ENCODE results near the gene ARHGEF3.
A peak's percentile ranks its signal among the peaks of the same experiment; 100 is the strongest.

Gene ARHGEF3

DNA sequence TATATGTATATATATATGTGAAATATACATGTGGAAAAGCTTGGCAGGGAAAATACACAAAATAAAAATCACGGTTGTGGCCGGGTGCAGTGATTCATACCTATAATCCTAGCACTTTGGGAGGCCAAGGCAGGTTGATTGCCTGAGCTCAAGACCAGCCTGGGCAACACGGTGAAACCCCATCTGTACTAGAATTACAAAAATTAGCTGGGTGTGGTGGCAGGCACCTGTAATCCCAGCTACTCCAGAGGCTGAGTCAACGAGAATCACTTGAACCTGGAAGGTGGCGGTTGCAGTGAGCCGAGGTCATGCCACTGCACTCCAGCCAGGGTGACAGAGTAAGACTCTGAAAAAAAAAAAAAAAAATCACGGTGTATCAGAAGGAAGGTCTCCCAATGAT lies 20.8 kb upstream of the ARHGEF3 start:
- no peak for DNase-seq

DNA sequence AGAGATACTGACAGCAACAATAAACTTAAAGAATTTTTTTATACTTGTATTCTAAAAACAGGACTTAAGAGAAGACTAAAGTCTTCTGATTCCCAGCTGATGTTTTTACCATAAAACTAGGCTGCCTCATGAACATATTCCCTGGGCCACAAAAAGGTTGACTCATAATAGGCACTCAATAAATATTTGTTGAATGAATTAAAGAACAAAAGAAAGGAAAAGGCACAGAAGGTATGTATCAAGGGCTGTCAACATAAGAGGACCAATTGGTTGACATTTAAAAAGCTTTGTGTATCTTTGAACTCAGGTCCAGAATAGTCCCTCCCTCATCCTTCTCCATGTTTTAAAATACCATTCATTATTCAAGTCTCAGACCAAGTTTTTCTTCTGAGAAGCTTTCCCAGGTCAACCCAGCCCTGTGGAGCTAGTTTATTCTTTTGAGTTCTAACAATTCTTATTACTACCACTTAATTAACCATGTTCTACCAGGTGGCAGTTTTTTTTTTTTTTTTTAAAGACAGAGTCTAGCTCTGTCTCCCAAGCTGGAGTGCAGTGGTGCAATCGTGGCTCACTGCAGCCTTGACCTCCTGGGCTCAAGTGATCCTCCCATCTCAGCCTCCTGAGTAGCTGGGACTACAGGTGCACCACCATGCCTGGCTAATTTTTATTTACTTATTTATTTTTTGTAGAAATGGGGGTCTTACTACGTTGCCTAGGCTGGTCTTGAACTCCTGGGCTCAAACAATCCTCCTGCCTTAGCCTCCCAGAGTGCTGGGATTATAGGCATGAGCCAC lies 17.5 kb upstream of the ARHGEF3 start:
- DNase-seq: no peak

DNA sequence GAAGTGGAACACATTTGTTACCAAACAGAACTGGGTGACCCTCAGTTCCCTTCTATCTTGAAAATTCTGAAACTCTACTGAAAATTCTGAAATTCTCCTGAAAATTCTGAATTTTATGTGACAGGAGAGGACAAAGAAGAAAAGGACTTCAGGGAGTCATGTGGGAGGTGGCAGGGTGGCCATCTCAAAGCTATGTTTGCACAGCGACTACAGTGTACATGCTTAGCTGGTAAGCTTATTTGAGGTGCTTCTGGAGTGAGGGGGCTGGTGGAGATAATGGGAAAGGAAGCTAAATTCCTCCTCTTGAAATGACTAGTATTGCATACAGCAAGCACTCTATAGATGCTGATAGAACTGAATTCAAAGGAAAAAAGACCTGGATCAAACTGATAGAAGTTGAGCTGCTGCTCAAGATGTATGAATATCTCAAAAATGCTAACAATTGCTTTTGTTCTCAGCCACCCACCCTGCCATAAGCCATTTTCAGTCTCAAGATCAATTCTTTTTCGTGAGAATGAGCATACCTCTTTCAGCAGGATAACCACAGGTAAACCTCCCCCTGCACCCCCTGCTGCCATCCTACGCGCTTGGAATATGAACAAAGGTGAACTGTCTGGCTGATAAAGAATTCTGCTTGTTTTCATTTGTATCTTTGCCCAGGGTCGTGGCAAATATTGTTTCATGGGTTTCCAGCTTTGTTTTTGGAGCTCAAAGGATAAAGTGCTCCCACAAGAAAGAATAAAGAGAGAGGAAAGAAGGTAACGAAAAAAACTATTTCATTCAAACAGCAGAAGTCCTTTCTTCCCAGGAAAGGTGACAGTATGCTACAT lies 16.6 kb upstream of the ARHGEF3 start:
- DNase-seq: no peak

DNA sequence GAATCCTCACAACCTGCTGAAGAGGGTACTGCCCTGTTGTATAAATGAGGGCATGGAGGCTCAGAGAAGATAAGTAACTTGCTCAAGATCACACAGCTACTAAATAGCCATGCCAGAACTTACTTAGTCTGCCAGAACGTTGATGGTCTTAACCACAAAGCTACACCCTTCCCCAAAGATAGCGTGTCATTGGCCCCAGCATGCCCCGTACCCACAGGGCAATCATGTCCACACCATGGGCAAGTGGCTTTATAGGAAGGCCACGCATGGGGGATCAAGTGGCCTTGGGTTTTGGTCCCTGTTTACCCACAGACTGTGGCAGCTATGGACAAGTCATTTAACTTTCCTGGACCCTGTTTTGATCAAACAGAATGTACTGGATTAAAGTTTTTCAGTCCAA lies 15.9 kb upstream of the ARHGEF3 start:
- no peak for DNase-seq

- no peak for DNase-seq
Measured at GRCh38 chr3:56816061-56816460, 14.3 kb upstream of the ARHGEF3 start.

GRCh38 chr3:56815589-56815988 lies 13.8 kb upstream of the ARHGEF3 start:
- no peak for DNase-seq

DNA sequence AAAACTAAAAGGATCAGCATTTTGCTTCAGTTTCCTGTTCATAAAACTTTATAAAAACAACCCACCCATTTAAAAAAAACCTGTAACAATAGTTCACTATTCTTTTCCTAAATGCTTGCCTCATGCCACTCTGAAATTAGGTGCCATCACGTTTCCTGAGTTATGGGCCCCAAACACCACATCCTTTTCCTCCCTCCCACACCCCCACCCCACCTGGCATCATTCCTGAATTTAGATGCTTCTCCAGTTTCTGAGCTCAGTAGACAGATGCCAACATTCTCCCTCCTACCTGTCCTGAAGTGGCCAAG lies 11.9 kb upstream of the ARHGEF3 start:
- no peak for DNase-seq

DNA sequence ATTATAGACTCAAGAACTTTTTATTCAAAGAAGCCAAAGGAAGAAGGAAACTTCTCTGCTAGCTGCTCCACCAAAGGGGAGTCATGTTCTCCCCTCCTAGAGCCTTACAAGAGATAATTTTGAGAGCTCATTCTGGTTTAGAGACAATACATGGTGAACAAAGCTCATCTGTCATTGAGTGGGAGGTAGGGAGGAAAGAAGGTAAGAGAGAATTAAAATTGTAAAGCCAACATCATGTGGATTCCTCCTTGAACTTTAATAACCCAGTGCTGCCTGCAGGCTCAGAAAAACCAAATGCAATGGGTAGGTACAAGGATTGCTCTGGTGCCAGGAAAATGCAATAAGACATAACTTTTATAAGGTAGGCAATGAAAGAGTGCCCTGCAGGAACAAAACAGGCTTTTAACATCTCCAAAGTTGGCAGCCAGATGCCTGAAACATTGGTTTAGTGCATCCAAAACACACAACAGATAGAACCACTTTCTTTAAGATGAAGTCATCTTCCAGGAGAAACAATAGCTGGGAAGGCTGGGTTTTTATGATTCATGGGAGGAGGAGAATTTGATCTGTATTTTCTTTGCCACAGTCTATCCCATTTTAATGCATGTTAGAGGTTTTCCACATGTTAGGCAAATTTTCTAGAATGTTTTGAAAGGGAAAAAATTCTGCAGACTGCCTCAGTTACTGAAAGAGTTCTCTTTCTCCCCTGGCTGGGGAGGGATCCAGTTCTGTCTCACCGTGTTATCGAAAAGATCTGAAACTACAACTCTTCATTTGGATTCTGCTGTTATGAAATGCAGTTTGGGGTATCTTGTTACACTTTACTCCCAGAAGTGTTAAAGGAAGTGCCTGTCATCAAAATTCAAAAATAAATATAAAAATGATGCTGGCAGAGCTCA lies 11.3 kb upstream of the ARHGEF3 start:
- no peak for DNase-seq

DNA sequence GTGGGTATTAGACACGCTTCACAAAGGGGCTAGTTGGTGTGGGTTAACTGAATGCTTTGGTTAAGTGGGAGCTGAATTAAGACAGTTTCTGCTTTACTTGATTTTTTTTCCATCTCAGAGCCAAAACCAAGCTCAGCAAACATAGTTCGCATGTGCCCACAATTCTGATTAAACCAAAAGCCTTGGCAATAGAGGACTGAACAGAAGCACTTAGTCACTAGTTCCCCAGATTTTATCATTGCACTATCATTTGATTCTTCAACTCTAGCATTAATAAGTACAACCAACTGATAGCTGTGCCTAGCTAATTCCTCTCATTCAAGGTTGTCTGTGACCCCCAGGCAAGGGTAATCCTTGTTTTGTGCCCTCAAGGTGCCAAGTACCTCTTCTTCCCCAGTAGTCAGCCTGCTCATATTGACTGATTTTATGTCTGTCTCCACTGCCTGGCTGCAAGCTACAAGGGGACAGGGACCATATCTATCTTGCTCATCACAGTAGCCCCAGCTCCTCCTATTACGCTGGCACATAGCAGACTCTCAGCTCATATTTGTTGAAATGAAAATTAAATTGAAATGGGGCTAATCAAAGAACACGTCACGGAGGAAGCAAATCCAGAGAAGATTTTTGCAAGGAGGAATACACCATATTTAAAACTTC lies 9.9 kb upstream of the ARHGEF3 start:
- DNase-seq: no peak

DNA sequence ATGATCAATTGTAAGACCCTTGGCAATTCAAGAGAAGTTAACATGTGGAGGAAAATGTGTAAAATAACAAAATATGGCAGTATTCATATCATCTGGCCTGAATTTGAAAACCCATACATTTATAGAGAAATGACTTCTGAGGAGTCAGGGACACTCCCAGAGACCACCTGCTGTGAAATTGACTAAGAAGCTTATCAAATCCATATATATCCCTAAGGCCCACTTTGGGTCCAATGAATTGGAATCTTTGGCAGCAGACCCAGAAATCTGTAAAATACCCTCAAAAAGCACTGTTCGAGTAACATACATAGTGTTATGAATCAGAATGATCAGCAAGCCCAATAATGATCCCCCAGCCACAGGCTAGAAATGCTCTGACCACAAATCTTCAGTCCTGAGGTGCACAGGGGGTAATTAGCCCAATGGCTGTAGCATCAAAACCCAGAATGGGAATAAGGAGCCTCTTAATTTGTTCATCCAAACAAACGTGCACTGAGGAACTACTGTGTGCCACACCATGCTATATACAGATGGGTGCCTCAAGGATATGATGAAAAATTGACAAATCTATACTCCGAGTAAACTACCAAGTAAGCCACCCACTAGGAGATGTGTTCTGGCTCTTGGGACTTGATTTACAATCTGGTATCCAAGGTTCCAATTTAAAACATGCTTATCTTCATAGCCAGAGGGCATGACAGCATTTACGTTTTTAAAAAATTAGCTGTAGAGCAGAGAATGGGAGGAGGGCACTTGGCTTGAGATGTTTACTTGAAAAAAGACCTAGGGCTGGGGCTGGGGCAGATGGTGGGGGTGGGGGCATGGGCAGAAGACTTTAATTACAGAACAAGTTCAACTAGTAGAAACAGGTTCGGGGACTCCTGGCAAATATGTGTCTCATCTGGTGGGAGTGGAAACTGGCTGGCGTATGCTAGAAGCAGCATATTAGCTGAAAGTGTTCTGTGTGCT lies 9.1 kb upstream of the ARHGEF3 start:
- no peak for DNase-seq

DNA sequence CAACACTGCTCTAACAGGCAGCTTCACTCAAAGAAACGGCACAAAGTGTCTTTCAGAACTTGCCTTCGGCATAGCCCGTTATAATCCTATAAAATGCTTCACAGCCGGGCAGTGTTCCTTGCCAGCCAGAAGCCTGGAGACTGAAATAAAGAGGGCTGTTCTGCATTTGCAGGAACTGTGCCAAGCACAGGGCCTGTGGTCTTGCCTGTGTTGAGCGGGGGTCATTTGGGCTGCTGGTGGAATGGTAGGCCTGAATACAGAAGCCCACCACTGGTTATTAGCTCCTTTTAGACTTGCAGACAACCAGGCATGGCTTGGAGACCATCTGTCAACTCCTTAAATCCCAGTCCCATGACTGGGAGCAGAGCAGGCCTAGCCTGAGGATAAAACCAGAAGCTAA lies 4.7 kb upstream of the ARHGEF3 start:
- DNase-seq: no peak

- DNase-seq: no peak
Measured at GRCh38 chr3:56802790-56803189, 1.0 kb upstream of the ARHGEF3 start.

DNA sequence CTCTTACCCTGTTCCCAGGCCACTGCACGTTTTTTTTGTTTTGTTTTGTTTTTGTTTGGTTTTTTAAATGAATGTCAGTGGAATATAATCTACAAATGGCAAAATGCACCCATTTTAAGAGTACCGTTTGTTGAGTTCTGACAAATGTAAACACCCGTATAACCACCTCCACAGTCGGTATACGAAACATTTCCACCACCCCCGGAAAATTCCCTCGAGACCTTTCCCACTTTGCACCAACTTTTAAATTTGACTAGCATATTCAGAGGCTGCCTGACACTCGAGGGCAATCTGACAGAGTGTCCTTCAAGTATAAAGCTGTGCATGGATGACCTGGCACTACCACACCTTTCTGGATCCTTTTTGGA lies 613 bp upstream of the ARHGEF3 start:
- no peak for DNase-seq

DNA sequence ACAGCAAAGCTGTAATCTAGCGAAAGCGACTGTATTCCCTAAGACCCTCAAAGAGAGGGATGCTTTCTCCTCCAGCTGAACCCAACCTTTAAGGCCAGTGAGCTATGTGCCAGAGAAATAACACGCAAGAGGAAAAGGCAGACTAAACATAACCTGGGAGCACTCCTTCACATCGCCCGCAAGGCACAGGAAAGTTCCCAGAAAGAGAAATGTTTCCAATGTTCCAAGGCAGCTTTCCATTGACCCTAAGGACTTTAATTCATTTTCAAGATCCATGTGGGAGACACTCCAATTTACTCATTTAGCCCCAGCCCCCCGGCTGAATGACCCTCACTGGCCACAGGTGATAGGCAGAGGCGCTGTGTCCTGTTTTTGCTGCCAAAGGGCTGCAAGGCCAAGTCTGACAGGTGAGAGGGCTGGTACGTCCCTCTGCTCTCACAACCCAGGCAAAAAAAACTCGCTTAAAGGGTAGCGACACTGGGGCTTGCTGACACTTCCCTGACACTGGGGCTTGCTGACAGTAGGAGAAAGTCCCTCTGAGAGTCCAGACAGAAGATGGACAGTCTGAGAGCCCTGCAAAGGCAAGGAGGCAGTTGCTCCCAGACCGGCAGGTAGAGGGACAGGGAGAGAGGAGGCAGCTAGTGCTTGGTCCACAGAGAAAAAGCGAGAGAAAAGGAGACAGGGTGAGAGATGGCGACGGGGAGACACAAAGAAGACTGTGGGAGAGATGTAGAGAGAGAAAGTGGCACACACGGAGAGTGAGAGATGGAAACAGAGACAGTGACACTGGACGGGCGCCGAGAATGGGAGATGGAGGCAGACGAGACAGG lies 702 bp downstream of the ARHGEF3 start:
- peak; percentile 23 for DNase-seq

DNA sequence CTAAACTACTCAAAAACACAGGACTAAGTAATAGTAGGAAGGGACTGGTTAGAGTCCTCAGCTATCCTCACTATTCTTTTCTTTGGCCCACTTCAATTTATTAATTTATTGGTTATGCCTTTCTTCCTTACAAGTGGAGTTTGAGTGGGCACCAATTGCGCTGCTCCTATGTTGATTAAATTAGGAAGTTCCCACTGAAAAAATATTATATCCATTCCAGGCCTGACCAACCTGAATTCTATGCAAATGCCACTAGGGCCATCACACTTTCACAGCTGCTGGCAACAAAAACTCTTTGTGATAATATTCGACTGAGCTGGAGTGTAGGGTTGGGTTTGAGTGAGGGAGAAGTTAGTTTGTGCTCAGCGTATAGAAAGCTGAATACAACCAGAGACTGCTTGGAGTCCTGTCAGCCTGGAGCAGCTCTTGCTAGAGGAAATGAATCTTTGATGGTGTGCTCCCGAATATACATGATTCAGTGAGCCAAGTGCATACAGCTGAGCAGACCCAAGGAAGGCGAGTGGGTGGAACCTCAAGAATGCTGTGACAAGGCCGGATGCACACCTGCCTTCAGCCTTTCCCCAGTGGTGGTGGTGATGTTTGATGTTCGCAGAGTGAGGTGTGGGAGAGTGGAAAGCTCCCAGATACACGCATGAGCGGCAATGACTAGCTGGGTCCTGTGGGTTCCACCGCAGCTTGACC lies 1.5 kb downstream of the ARHGEF3 start:
- DNase-seq: peak; percentile 67

DNA sequence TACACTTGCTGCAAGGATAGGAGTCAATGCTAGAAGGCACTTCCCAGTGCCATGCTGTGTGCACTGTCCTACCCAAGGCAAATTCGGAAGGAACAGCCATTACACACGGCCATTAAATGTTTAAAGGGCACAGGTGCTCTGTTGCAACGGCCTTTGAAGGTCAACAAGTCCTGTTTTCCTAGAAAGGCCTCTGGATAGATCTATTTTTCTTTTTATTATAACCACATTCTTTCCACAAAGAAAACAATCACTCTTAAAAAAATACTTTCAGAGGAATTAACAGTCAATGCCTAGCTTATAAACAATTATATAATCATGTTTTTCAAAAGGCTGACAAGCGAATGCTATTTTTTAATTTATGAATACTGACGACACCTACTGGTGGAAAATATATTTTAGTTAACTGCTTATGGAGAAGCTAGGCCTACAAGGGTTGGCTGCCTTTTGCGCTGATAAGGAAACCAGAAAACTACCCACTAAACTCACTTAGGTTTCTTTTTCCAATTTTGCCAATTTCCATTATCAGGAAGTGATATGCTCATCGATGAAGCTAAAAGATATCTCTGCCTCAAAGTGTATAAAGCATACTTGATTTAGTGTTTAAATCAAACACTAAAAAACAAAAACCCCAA lies 2.4 kb downstream of the ARHGEF3 start:
- no peak for DNase-seq

DNA sequence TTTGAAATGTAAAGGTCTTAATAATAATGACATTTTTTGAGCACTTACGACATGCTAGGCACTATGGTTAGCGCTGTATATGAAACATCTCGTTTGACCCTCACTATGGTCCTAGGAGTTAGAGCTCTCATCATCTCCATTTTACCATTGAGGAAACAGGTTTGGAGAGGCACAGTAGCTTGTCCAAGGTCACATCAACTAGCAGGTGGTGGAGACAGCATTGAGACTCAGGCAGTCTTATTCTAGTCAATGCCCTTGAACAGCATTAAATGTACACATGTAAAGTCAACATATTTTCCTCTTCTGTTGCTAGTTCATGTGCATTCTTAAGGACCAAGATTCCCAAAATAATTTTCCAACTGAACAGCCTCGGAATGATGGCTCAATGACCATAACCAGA lies 4.8 kb downstream of the ARHGEF3 start:
- DNase-seq: no peak

DNA sequence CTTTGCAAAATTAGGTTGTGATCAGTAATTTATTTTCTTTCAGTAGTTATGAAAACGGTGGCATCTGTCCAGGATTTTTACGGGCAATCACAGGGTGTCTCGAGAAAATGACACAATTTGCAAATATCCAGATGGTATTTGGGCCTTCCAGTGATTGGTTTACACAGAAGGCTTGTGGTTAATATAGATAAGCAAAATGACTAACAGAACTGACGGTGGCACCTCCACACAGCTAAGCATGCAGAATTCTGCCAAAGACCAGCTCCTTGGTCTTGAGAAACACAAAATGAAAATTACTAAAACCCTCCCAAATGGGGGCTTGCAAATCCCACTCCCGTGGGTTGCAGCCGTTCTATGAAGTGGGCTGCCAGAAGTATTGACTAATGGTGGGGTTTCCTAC lies 5.5 kb downstream of the ARHGEF3 start:
- DNase-seq: no peak

DNA sequence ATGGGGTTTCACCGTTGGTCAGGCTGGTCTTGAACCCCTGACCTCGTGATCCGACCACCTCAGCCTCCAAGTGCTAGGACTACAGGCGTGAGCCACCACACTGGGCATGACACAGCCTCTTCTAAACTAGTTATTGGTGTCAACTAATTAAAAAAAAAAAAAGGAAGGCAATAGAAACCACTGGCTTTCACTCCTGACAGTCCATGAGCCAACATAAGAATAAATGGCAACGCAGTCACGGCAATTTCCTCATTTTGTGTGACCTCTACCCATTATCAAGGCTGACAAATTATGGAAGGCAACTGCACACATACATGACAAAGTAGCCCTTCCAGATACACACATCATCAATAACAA lies 5.9 kb downstream of the ARHGEF3 start:
- no peak for DNase-seq
